ELF-1 (cell line): ENCODE measurements around the gene KRTAP10-3.
A peak's percentile ranks its signal among the peaks of the same experiment; 100 is the strongest.
"Not testable (repeated sequence)": the region's sequence is repeated elsewhere in the genome, so short reads cannot be mapped to it uniquely, and the experiment has no call there.

Source experiments
- DNase-seq: peaks from one replicate; pipeline ENCODE4 v3.0.0-alpha.2; 2016; ENCODE audit warnings: low read depth, low spot score

KRTAP10-3 gene

GRCh38 chr21:44558695-44559094 is at the start of gene KRTAP10-3:
TSS of gene KRTAP10-3 (minus strand) at chr21:44558795. CDS start at chr21:44558715, 80 bp downstream.
- no peak for DNase-seq

GRCh38 chr21:44606495-44606894 is 47.9 kb upstream of the KRTAP10-3 start:
- DNase-seq = no peak

DNA sequence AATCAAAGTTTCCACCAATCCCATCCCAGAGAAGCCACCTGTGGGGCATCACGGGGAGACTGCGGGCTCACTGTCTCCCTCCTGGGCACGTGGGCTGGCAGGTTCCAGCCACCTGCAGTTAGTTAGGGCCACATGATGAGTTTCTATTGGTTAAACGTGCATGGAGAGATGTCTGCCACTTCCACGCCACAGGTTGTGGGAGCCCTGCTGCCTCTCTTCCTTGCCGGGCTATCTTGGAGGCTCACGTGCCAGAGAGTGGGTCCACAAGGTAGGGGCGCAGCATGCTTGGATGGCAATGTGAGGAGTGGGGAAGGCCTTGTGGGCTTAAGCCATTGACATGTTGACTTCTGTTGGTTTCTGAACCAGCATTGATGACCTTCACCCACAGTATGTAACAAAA is 45.3 kb upstream of the KRTAP10-3 start:
- DNase-seq = no peak

DNA sequence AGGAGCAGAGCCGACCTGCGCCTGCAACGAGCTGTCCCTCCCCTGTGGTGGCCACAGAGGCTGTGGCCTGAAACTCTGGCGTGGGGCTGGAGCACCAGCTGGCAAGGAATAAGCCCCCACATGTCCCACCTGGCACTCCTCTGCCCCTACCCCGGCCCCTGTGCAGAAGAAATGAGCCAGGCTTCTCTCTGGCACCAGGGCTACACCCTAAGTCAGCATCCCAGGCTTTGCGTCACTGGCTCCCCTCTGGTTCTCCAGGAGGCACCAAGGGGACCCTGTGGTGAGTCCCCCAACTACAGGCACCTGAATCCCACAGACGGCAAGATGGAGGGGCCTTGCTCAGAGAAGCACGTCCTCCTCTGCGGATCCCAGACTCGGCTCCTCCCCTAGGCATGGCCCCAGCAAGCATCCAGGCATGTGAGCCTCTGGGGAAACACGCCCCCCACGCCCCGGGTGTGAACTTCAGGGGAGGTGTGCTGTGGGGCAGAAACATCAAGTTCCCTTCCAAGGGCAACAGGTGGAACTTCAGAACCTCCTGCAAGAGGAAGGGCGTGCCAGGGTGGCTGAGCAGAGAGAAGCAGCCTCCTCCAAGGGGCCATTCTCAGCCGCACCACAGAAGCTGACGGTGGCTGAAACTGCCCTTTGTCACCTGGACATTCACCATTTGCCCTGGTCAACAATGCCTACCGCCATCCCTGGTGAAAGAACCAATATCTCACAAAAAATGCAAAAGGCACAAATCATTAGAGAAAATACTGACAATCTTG is 44.7 kb upstream of the KRTAP10-3 start:
- DNase-seq = no peak

DNA sequence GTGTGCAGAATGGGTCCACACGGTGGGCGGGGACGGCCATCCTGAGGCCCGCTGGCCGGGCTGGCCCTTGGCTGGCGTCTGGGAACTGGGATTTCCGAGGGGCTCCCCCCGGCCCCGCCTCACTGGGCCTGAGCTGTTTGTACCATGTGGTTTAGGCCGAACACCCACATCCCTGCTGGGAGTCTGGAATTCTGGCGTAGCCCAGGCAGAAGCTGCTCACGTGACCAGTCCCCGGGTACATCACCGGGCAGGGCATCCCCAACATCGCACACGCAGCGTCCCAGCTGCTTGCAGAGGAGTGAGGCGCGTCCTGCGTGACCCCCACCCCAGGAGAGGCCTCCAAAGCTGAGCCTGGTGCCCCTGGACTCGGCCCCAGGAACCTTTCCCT is 43.9 kb upstream of the KRTAP10-3 start:
- DNase-seq = no peak

- DNase-seq = no peak
Measured at GRCh38 chr21:44601596-44602462, 43.2 kb upstream of the KRTAP10-3 start.

DNA sequence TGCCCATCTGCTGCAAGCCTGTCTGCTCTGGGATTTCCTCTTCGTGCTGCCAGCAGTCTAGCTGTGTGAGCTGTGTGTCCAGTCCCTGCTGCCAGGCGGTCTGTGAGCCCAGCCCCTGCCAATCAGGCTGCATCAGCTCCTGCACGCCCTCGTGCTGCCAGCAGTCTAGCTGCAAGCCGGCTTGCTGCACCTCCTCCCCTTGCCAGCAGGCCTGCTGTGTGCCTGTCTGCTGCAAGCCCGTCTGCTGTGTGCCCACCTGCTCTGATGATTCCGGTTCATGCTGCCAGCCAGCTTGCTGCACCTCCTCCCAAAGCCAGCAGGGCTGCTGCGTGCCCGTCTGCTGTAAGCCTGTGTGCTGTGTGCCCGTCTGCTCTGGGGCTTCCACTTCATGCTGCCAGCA is 42.5 kb upstream of the KRTAP10-3 start:
- not testable (repeated sequence) for DNase-seq

DNA sequence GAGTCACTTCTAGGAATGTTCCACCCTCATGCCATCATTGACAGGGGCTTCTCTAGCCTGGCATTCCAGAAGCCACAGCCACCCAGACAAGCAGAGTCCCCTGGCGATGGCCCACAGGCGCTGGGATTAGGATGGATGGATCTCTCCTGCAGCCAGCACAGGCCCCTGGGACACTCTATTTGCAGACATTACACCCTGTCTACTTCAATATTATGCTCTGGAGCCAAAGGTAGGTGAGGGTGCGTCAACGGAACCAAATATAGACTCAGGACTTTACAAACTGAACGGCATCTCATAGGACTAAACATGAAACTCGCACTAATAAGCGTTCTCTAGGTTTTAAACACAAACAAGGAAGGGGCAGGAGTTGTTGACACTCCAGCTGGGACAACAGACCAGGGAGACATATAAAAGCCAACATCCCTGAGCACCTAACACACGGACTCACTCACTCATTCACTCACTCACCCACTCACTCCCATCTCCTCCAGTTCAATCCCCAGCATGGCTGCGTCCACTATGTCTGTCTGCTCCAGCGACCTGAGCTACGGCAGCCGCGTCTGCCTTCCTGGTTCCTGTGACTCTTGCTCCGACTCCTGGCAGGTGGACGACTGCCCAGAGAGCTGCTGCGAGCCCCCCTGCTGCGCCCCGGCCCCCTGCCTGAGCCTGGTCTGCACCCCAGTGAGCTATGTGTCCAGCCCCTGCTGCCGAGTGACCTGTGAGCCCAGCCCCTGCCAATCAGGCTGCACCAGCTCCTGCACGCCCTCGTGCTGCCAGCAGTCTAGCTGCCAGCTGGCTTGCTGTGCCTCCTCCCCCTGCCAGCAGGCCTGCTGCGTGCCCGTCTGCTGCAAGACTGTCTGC is 41.8 kb upstream of the KRTAP10-3 start, which contains the start of gene KRTAP10-7:
KRTAP10-7 (plus strand) TSS at position 480 of the 861 bp plus-strand sequence; CDS start at position 505, 25 bp downstream.
- not testable (repeated sequence) for DNase-seq

DNA sequence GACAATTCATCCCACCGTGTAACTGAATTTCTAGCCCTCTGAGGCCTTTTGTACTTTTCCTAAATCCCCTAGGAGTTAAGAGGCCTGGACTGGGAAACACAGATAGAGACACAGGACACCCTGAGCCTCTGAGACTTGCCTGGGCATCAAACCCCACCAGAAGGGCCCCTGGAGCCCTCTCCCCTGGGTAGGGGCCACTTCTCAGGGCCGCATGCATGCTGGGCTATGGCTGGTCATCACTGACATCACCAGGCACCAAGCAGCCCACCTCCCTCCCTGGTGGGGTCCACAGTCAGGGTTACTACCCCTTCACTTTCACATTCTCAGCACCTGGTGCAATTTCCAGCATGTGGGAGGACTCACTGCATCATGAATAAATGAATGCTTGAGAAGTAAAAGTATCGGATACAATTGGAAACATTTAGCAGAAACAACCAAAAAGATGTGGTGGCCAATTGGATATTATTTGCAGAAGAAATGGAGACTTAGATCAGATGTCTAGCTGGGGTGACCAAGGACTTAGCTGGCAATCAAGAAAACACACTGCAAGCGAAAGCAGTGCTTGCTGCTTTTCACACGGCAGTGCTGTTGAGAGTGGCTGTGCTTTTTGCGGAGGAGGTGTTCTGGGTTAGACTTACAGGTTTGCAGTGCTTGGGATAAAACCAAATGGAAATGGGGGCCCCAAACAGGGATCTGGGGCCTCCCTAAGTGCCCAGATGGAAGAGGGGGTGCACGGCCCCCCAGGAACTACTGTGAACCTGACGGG is 40.9 kb upstream of the KRTAP10-3 start:
- no peak for DNase-seq

DNA sequence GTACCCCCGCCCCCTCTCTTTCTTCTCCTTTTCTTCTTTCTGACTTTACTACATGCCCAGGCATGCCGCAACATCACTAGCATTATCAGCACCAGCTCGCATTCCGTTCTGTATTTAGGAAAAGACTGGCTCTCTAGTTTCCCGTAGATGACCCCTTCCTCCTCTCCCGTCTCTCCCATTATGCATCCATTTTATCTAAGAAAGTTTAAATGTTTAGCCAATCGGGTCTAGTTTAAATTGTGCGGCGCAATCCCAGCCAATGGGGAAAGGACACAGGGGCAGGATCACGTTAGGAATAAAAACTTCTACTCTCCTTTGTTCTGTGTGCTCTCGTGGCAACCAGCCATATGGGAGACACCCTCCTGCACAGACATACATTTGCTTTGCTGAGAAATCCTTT is 39.5 kb upstream of the KRTAP10-3 start:
- DNase-seq = peak; percentile 74

DNA sequence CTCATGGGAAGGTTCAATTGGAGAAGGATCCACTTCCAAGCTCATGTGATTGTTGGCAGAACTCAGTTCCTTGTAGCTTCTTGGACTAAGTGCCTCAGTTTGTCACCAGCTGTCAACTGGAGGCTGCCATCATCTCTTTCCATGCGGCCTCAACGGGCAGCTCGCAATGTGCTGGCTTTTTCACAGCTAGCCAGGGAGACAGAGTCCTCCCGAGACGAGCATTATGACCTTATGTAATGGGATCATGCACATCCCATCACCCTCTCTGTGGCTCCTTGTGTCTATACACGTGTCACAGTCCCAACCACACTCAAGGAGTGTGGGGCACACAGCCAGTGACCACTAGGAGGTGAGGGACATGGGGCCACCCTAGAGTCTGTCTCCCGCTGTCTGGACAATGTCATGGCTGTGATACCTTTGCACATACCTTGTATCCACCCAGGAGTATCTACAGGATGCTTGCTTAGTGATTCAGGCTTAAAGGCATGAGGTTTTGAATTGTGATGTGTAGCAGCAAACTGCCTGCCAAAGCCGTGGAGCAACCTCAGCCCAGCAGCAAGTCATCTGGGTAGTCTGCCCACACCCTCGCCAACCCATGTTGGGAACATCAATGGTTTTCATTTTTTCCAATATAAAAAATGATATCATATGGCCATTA is 37.6 kb upstream of the KRTAP10-3 start:
- no peak for DNase-seq

DNA sequence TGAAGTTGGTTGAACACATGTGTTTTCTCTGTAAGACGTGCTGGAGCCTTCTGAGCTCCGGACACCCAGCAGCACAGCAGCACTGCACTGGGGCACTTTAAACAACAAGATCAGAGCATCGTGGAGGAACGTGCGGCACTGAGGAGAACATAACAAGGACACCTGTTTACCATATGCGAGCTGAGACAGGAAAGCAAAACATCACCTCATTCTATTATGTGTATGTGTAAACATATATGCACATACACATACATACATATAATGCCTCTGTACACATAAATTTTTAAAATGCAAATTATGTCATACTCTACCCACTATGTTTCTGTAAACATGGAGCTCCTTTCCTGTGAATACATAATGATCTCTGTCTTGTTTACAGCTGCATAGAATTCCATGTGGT is 36.9 kb upstream of the KRTAP10-3 start:
- DNase-seq = no peak

DNA sequence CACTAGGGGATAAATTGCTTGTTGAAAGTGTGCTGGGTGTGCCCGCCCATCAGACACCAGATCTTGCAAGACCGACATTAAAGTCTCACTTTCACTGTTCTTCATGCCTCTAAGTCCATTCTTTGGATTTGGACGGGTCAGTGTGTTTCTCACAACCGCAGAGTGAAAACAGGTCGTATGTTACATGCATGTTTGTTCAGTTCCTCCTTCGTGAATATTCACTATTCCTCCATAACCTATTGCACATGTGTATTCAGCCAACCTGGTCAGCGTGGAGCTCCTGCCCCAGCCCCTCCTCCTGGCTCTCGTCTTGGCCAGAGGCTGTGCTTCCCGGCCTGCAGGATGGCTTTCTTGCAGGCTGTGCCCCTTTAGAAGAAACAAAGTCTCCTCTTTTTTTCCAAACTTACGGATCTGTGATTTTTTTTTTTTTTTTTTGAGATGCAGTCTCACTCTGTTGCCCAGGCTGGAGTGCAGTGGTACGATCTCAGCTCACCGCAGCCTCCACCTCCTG is 35.9 kb upstream of the KRTAP10-3 start:
- DNase-seq = no peak

DNA sequence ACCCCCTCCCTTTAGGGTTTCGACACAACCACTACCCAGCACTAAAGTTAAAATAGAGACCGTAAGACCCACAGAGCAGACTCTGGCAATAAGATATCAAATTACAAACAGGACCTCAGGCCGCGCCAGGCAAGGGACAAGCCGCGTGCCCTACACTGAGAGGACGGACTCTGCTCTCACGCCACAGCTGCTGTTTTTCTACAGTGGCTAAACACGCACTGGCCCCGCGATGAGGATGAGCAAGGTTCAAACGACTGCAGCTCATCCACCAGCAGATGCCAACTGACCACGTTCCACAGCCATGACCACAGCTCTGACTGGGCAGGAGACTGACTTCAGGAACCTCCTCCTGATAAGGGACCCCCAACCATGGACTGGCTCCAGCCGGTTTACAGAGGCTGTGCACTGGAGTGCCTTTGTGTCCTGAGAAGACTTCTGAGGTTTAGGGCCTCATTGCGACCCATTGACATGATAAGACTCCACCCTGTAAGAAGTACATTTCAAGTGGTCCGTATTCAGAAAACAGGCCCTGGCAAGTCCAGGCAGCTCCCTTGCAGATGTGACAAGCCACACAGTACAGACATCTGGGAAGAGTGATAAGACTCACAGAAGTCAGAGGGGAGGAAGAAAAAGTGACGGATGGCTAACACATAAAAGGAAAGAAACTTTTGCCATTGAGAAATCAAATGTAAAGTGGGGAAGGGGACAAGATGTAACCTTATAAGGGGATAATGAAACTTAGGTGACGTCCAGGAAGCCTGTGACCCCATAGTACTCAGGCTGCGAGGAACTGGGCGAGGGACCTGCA is 35.2 kb upstream of the KRTAP10-3 start:
- DNase-seq = peak; percentile 70

GRCh38 chr21:44592446-44593311 is 34.1 kb upstream of the KRTAP10-3 start, which contains the start of gene KRTAP10-6:
TSS of gene KRTAP10-6 (minus strand) at chr21:44592505. CDS start at chr21:44592484, 21 bp downstream.
- DNase-seq = no peak

DNA sequence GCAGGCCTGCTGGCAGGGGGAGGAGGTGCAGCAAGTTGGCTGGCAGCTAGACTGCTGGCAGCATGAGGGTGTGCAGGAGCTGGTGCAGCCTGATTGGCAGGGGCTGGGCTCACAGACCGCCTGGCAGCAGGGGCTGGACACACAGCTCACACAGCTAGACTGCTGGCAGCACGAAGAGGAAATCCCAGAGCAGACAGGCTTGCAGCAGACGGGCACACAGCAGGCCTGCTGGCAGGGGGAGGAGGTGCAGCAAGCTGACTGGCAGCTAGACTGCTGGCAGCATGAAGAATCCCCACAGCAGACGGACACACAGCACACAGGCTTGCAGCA is 33.2 kb upstream of the KRTAP10-3 start:
- DNase-seq = not testable (repeated sequence)

- DNase-seq = not testable (repeated sequence)
Measured at GRCh38 chr21:44590897-44591800, 32.6 kb upstream of the KRTAP10-3 start.
